B cell (primary cell): ENCODE measurements around the gene SLC5A5.

Experiments
- EZH2 ChIP-seq: IDR thresholded peaks from 2 replicates; pipeline ENCODE4 v1.6.1; 2012; ENCODE audit warnings: borderline replicate concordance, low read depth, mild to moderate bottlenecking, moderate library complexity, low read length; ENCODE audit not compliant: insufficient read depth, poor library complexity, severe bottlenecking
- TF ChIP-seq, protein P1 (sequence below): fragments of 200-600 bp; IDR thresholded peaks from one replicate; pipeline ENCODE4 v1.8.0; 2022; ENCODE audit warnings: antibody characterized with exemption, mild to moderate bottlenecking

- TF ChIP-seq, protein P1, sequence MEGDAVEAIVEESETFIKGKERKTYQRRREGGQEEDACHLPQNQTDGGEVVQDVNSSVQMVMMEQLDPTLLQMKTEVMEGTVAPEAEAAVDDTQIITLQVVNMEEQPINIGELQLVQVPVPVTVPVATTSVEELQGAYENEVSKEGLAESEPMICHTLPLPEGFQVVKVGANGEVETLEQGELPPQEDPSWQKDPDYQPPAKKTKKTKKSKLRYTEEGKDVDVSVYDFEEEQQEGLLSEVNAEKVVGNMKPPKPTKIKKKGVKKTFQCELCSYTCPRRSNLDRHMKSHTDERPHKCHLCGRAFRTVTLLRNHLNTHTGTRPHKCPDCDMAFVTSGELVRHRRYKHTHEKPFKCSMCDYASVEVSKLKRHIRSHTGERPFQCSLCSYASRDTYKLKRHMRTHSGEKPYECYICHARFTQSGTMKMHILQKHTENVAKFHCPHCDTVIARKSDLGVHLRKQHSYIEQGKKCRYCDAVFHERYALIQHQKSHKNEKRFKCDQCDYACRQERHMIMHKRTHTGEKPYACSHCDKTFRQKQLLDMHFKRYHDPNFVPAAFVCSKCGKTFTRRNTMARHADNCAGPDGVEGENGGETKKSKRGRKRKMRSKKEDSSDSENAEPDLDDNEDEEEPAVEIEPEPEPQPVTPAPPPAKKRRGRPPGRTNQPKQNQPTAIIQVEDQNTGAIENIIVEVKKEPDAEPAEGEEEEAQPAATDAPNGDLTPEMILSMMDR = no peak
- TF ChIP-seq EZH2 = no peak
Observed at GRCh38 chr19:17910791-17911360, 39.1 kb downstream of the SLC5A5 start.
